Measurements from ENCODE around the gene POU5F1.
"Not testable (repeated sequence)": the region's sequence is repeated elsewhere in the genome, so short reads cannot be mapped to it uniquely, and the experiment has no call there.

DNA sequence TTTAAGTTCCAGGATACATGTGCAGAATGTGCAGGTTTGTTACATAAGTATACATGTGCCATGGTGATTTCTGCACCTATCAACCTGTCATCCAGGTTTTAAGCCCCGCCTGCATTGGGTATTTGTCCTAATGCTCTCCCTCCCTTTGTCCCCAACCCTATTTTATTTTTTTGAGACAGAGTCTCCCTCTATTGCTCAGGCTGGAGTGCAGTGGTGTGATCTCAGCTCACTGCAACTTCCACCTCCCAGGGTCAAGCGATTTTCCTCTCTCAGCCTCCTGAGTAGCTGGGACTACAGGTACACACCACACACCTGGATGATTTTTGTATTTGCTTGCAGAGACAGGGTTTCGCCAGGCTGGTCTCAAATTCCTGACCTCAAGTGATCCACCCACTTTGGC lies 18.7 kb upstream of the POU5F1 start:
- TF ChIP-seq, protein P1, sequence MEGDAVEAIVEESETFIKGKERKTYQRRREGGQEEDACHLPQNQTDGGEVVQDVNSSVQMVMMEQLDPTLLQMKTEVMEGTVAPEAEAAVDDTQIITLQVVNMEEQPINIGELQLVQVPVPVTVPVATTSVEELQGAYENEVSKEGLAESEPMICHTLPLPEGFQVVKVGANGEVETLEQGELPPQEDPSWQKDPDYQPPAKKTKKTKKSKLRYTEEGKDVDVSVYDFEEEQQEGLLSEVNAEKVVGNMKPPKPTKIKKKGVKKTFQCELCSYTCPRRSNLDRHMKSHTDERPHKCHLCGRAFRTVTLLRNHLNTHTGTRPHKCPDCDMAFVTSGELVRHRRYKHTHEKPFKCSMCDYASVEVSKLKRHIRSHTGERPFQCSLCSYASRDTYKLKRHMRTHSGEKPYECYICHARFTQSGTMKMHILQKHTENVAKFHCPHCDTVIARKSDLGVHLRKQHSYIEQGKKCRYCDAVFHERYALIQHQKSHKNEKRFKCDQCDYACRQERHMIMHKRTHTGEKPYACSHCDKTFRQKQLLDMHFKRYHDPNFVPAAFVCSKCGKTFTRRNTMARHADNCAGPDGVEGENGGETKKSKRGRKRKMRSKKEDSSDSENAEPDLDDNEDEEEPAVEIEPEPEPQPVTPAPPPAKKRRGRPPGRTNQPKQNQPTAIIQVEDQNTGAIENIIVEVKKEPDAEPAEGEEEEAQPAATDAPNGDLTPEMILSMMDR (conservative IDR thresholded peaks at IDR 0.05; ENCODE audit: low read depth, low read length) = not testable (repeated sequence)
- not testable (repeated sequence) for TF ChIP-seq EZH2 (IDR thresholded peaks at IDR 0.05; ENCODE audit: borderline replicate concordance, low read depth, low read length, poor library complexity, severe bottlenecking)

All from A673 (cell line).